Measurements from ENCODE around the gene MARCKSL1.

MARCKSL1 gene

GRCh38 chr1:32352831-32353383, 16.9 kb upstream of the MARCKSL1 start:
- no peak for DNase-seq (ENCODE audit: low read depth)

DNA sequence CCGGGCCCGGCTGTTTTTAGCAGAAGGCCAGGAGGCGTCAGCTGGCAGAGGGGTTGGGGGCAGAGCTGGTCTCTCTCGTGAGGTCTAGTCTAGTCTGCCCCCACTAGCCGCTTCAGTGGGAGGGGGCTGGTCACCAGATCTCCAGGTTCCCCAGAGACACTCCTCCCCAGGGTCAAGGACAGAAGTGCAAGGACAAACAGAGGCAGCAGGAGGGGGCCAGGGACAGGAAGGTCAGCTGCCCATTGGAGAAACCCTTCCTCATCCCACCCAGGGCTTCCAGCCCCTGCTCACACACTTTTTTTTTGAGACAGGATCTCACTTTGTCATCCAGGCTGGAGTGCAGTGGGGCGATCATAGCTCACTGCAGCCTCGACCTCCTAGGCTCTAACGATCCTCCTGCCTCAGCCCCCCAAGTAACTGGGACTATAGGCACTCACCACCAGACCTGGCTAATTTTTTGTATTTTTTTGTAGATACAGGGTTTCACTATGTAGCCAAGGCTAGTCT, 16.3 kb upstream of the MARCKSL1 start:
- DNase-seq (ENCODE audit: low read depth), result no peak

GRCh38 chr1:32351399-32352238, 15.6 kb upstream of the MARCKSL1 start:
- DNase-seq (ENCODE audit: low read depth), result peak; percentile 86

DNA sequence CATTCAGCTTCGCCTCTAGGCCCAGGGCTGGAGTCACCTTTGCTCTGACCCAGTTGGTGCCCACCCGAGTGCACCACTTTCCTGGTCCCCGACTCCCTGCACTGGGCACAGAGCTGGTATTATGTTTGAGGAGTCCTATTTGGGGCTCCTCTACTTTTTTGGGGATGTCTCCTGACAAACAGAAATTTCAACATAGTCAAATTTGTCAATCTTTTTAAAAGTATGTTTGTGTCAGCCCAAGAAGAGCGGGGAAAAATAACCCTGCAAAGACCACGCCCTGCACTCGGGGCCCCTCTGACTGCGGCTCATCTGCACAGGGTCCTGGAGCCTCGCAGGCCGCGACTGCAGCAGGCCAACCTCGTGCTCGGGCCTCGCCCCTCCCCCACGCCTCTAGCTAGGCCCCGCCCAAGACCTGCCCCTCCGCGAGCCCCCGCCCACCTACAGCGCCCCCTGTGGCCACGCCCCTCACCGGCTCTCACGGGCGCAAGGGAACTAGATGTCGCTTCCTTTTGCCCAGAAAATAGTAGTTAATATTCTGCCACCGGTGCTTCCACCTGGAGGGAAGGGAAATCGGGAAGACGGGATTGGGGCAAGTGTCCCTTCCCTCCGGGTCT, 14.9 kb upstream of the MARCKSL1 start:
- DNase-seq (ENCODE audit: low read depth), result peak; percentile 77

- DNase-seq (ENCODE audit: low read depth), result no peak
Measured at GRCh38 chr1:32349211-32349708, 13.2 kb upstream of the MARCKSL1 start.

GRCh38 chr1:32346532-32347157, 10.6 kb upstream of the MARCKSL1 start:
- no peak for DNase-seq (ENCODE audit: low read depth)

DNA sequence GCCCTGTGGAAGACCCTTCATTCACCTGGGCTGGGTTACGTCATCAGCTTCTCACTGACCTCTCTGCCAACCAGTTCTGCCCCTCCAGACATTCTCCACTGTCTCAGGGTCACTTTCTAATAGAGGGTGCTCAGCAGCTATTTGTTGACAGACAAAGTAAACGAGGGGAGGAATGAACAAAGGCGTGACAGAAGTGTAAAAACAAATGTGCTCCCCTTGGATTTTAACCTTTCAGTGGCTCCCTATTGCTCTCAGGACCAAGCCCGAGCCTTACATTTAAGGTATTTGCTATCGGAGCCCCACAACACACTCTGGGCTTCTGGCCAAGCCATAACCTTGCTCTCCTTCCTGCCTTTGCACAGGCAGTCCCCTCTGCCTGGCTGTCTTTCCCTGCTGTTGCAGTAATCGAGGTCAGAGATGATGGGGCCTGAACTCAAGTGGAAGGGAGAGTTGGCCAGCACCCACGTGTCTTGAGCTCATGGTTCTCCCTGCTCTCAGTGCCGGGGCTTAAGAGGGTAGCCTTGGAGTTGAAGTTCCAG, 9.3 kb upstream of the MARCKSL1 start:
- no peak for DNase-seq (ENCODE audit: low read depth)

- no peak for DNase-seq (ENCODE audit: low read depth)
Measured at GRCh38 chr1:32342704-32343103, 6.7 kb upstream of the MARCKSL1 start.

DNA sequence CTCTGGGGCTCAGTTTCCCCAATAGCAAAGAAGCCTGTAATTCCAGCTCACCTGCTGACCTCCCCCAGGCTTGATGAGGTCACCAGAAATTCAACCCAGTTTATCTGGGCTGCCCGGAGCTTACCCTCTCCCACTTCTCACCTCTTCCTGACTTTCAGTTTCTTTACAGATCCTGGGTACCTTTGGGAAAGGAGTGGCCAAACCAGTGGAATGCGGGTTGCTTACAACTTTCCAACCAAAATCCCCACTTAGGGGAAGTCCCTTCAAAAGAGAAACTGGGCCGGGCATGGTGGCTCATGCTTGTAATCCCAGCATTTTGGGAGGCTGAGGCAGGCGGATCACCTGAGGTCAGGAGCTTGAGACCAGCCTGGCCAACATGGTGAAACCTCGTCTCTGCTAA, 5.9 kb upstream of the MARCKSL1 start:
- DNase-seq (ENCODE audit: low read depth), result no peak

- DNase-seq (ENCODE audit: low read depth), result no peak
Measured at GRCh38 chr1:32341186-32341757, 5.2 kb upstream of the MARCKSL1 start.

DNA sequence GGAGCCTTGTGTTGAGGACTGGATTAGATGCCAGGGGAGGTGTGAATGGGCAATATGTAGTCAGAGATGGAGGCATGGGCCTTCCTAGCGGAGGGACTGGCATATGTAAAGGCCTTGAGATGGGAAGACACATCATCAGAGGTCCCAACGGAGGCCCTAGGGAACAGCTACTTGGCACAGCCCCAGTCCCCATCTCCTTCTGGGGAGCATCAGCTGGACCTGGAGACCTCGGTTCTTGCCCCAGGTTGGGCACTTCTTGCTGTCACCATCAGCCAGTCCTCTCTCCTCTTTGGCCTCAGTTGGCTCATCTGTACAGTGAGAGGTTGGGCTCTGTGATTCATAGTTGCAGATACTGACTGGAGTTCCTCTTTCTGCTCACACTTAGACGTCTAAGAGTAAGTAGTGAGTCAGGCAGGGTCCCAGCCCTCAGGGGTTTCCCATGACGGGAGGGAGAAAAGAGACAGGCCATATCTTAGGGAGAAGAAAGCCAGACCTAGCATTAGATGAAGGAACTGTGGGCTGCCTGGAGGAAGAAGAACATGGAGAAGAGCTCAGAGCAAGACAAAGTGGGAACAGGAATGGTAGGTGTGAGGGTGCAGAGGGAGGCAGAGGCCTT, 3.4 kb upstream of the MARCKSL1 start:
- no peak for DNase-seq (ENCODE audit: low read depth)

DNA sequence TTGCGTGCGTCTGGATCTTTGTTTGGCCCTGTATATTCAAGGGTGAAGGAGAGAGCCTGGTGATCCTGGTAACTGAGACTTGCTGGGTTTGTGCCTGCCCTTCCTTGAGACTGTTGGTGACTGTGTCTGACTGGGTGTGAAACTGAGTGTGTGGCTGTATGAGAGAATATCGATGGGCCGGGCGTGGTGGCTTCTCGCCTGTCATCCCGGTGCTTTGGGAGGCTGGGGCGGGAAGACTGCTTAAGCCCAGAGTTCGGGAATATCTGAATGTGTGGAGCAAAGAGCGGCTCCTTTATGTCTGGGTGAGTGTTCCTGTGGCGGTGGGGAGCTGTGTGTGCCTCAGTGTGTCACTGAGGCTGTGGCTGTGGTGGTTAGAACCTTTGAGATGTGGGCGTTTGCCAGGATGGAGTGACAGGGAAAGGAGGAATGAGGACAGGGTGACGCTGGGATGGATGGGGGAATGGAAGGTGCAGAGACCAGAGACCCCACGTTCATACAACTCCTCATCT, 2.7 kb upstream of the MARCKSL1 start:
- DNase-seq (ENCODE audit: low read depth), result no peak

GRCh38 chr1:32337855-32338636, 2.0 kb upstream of the MARCKSL1 start:
- DNase-seq (ENCODE audit: low read depth), result no peak

GRCh38 chr1:32336963-32337675, 1.1 kb upstream of the MARCKSL1 start:
- DNase-seq (ENCODE audit: low read depth), result peak; percentile 52

DNA sequence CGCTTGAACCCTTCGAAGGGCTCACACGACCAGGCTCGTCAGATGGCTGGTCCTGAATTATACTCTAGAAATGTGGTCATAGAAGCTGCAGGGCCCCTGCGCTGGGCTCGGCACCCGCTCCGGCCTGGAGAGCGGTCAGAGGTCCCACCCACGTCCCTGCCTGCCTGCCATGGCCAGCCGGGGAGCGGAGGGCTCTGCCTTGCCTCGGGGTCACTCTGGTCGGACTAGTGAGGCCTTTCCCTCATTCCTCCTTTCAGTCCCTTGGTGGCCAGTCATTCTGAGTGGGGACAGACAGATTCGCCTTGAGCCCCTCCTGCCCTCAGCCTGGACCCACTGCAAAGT, 529 bp upstream of the MARCKSL1 start:
- DNase-seq (ENCODE audit: low read depth), result no peak

DNA sequence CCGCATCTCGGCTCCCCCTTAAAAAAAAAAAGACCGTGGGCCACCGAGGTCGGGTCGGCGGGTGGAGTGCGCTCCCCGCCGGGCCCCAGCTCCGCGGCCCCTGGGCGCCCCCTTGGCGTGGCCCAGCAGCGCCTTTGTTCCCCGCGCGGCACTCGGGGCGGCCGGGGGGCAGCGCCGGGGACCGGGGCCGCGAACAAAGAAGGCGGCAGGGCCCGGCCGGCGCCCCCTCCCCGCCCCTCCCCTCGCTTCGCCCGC, 571 bp downstream of the MARCKSL1 start:
- no peak for DNase-seq (ENCODE audit: low read depth)

- DNase-seq (ENCODE audit: low read depth), result peak; percentile 61
Measured at GRCh38 chr1:32334864-32335534, 1.0 kb downstream of the MARCKSL1 start.

- no peak for DNase-seq (ENCODE audit: low read depth)
Measured at GRCh38 chr1:32334274-32334861, 1.7 kb downstream of the MARCKSL1 start.

Data from activated T-cell treated with anti-CD3 and anti-CD28 coated beads for 48 hours (primary cell).